HG02970 (cell line): ENCODE results near the gene IFNA2.
"Not testable (repeated sequence)": the region's sequence is repeated elsewhere in the genome, so short reads cannot be mapped to it uniquely, and the experiment has no call there.

Experiments
- ATAC-seq: cut with Tn5 transposase; IDR thresholded peaks from one replicate; pipeline ENCODE4 v1.9.1; 2021; ENCODE audit warnings: mild to moderate bottlenecking, moderate library complexity, moderate number of reproducible peaks; ENCODE audit not compliant: unreplicated experiment, low FRiP score

The IFNA2 gene

DNA sequence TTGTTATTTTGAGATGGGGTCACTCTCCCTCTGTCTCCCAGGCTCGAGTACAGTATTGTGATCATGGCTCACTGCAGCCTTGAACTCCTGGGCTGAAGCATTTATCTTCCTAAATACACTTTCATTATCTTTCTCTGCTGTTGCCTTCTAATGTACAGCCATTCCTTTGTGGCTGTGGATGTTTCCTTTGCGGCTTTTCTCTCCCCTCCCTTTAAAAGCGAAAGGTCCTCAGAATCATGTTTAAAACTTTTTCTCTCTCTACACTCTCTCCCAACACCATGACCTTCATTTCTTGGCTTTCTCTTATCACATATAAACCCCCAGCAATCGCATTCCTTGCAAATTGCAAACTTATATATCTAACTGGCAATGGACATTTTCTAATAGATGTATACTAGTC, 1.6 kb downstream of the IFNA2 start:
- ATAC-seq, result no peak

DNA sequence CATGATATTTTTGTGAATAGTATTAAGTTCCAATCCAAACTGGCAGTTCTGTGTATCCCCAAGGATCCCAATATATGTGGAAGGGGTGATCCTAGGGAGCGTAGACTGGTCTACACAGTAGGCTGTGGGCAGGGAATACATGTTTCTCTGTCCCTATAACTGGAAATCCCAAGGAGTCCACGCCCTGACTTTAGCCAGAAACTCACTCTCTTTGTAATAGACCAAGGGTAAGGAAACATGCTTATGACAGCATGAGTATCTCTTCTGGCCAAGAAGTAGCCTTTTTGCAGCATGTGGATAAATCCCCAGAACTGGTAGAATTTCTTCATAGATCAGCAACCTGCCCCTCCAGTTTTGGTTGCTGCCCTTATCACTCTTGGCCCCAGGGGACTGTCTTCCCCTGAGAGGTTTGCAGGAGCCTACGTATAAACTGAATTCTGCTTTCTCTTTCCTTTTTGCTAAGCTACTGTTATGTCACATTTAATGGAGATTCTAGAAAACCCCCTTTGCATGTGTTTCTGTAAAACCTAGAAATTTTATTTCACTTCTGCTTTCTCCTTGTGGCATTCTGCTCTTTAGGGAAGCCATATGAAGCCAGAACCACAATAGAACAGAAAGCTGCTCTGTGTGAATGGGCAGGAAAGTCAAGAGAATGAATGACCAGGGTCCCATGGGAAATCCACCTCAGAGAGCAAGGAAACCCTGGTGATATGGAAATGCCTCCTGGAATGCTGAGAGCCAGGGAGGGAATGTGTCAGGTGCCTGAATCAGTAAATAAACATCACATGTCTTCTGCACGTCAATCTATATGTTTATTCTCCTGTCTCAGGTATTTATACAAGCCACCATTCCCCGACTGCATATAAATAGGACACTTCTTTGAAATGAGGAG, 3.5 kb downstream of the IFNA2 start:
- ATAC-seq, result peak; percentile 95

DNA sequence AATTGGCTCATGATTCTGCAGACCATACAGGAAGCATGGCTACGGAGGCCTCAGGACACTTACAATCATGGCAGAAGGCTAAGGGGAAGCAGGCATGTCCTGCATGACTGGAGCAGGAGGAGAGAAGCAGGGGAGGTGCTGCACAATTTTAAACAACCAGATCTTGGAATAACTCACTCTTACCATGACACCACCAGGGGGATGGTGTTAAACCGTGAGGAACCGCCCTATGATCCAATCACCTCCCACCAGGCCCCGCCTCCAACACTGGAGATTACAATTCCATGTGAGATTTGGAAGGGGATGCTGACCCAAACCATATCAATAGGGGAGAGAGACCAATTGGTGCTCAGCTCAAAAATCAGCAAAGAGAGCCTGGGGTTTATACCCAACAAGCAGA, 13.7 kb downstream of the IFNA2 start:
- ATAC-seq, result not testable (repeated sequence)

DNA sequence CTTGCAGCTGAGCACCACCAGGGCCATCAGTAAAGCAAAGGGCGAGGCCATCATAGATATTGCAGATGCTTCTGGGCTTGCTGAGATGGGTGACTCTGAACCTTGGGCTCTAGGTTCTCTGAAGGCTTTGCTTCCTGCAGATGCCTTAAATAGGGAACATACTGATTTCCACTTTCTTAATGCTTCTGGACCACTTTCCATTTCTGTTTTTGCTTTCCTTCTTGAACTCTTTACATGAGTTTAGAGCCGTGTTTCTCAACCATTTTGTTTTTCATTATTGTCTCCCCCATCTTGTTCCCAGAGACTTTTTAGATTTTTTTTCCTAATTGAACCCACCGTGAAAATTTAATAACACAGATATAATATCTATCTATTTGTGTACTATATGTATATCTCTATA, 17.2 kb downstream of the IFNA2 start, which contains the start of gene IFNA13:
TSS of gene IFNA13 (minus strand) at position 101 of the 400 bp plus-strand sequence. CDS start at position 54, 47 bp downstream.
- ATAC-seq, result no peak

DNA sequence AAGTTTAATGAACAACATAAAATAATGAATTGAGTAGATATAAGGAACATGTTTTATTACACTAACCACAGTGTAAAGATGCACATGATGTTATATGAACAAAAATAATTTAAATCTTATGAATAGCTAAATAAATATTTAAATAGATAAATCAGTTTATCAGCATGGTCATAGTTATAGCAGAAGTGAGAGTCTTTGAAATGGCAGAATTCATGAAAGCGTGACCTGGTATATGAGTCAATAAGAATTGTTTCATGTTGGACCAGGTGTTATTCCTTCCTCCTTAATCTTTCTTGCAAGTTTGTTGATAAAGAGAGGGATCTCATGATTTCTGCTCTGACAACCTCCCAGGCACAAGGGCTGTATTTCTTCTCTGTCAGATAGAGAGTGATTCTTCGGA, 18.0 kb downstream of the IFNA2 start:
- peak; percentile 88 for ATAC-seq

DNA sequence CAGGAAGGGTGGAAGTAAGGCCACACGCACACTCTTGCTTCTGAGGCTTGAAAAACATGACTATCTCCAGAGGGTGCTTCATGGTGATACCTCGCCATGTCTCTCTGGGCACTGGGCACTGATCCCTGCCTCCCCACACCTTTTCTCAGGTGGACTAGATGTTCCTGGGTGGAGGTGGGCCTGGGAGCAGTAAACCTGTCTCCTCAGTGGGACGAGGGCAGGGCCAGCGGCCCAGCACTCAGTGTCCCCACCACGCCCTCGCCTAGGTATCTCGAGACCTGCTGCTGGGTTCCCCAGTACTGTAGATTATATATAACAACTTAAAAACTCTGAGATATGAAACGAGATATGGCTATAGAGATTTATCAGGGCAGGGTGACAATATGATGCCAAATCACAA, 22.9 kb downstream of the IFNA2 start:
- ATAC-seq, result no peak

DNA sequence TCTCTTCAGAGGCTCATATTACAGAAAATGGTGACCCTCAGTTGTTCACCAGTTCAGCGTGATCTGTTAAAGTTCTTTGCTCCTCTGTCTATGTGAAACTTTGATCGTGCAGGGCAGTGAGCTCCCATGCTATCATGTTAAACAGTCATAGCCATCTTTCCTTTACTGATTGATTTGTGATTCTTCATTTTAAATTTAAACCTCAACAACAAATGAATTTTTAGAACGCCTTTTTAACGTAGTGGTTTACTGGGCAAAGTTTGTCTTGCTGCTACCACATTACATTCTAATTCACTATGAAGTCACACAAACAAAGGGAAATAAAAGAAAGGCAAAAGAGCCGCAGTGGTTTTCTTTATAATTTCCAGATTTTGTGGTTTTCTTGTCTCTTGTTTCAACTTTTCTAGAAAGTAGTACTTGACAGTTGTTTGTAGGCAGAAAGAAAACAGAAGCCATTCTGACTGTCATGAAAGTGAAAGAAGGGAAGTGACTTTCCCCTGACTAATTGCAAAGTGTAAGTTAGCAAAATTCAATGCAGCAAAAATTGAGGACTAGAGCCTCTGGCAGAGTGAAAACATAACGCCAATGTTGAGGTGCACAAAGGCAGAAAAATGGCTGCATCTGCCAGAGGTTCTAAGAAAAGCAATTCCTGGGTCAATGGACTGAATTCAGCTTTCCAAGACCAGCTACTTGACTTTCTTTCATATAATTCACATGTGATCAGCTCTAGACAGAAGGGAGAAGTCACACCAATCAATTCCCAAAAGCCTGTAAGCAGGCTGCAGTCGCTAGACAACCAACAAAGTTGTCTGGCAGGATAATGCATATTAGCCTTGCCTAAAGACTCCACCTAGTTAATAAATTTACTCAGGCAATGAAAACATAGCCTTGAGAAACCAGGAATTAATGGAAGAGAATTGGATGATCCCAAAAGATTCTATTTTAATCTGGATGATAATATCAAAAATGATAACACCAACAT, 27.4 kb downstream of the IFNA2 start:
- ATAC-seq, result peak; percentile 76

DNA sequence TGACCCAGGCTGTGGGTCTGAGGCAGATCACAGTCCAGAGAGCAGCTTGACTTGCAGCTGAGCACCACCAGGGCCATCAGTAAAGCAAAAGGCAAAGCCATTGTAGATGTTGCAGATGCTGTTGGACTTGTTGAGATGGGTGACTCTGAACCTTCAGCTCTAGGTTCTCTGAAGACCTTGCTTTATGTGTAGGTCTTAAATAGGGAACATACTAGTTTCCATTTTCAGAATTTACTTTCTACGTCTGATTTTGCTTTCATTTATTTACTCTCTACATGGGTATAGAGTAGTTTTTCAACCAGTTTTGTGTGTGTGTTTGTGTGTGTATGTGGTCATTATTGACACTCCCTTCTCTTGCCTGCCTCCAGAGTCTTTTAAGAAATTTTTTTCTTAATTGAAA, 34.4 kb downstream of the IFNA2 start, which contains the start of gene IFNA6:
TSS of gene IFNA6 (minus strand) at position 101 of the 400 bp plus-strand sequence. CDS start at position 101, 0 bp downstream.
- no peak for ATAC-seq

DNA sequence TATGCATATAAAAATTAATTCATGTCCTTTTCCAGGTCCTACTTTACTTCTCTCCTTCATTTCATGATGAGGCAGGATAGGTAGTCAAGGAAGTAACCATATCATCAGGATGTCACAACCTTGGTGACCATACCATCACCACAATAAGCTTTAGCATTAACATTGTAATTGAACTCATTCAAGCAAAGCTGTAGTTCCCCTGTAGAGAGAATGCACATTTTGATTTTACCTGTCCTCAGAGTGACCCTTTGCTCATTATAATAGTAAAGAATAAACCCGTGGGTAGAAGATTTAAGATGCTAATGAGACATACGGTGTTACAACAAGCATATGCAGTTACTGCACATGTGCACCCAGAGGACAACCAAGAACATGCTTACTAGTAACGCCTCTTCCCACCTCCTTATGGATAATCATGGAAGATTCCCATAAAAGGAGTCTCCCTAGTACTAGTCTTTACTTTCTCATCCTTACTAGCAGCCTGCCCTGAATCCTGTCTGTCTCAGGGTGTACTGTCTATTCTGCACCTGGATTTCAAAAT, 36.7 kb downstream of the IFNA2 start:
- no peak for ATAC-seq

DNA sequence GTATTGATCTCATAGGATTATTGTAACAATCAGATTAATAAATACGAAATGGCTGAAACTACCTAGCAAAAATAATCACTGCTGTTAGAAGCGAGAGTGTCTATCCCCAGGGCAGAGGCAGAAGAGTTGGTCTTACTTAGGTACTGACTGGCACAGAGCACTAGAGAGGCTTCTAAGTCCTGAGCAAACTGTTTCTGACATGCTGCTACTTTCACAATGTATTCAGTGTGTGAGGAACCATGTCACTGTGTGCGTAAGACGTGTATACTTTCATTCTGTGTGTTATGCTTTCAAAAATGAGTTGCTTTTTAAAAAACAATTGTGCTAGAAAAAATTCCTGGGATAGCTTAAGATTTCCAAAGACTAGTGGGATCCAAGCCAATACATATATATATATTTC, 44.5 kb downstream of the IFNA2 start:
- ATAC-seq, result no peak

DNA sequence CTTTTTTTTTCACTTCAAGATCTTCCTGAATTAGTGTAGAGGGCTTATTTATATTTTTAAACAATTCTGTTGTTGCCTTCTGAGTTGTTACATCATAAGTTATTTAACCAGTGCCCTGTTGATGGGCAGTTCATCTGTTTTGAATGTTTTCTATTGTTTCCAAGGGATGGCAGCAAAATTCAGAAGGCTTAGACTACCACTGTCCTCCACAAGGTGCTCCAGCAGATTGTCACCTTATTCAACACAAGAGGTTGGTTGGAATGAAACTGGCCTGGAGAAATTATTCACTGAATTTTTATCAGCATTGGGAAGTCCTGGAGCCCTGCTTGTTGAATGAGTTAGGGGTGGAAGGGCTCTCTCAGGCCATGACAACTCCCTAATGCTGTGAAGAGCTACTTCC, 48.7 kb downstream of the IFNA2 start:
- ATAC-seq, result no peak

DNA sequence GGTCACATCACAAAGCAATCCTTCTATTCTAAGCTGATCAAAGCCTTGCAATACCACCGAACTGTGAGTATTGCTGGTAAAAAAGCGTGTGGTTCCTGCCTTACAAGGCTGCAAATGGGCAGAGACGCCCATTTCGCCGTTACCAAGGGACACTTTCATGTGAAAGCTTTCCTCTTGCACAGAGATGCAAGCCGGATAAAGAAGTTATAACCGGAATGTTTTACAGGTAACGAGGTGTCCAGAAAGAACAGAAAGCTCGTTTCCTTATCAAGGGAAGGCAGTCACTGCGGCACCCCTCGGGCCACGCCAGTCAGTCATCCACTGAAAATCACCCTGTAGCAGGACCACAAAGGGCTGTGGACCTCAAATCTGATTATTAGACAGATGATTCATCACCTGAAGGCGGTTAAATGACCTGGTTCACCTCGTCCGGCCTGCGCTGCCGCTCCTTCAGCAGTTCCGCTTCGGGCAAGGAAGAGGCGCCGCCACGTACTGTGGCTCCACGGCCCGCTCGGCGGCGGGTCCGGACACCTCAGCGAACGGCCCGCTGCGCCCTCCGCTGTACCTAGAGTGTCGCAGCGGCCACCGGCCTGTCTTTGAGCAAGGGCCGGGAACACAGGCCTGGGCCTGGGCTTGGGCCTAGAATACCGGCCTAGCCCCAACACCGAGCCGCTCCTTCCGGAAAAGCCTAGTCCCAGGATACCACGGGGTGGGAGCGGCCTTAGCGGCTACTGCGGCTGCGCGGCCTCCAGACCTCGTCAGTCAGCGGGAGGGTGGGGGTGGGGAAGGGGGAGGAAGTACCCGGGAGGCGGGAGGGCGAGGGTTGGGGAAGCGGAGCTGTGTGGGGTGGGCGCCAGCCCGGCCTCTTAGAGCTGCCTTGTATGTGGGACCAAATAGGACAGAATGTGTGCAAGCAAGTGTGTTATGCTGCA, 50.2 kb downstream of the IFNA2 start, which contains the start of gene KLHL9:
TSS of gene KLHL9 (minus strand) at position 704 of the 932 bp plus-strand sequence. CDS start at position 159, 545 bp downstream.
- ATAC-seq, result peak; percentile 90
